ENCODE measurements around the gene NRXN3. TPM values are rescaled to one million over a fixed set of nuclear protein-coding genes. Genes with fewer than 3 reads are reported as not detected.

NRXN3 gene
- polyA plus RNA-seq, 1 donor (not counting 4 experiments of a cell fraction or from before 2014, with no cell fraction given) = 0.89 TPM

DNA sequence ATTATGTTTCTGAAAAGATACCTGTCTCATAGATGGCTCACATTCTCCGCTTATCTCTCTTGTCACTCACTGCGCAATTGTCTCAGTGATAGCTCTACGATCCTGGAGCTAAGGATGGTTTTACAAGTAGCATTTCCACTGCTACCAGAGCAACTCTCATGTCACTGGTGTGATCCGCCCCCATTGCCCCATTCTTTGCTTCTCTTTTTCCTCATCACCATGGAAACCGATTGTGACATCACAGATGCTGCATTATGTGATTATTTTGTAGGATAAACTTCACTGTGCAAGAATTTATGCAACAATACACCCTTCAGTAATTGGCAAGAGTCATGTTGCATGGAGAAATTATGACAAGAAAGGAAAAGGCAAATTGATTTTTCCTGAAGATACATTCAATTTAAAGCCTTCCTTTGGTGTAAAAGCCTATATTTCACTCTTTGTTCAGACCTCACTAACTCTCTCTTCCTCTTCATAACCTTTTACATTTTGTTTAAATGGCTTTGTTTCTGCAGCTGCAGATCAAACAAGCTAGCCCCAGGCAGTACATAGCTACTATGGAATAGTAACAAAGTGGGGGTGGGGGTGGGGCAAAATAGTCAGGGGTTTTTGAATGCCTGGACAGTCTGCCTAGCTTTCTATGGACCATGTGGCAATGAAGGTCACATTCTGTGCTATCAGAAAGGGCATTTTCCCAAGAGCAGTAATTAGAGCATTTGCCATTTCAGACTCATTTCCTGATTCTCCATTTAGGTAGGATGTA, 539.8 kb downstream of the NRXN3 start:
- Histone ChIP-seq H3K9ac (ENCODE audit: control insufficient read depth, extremely low read depth, insufficient read depth, low read length) (no peak overlapping the region), H3K9me1 (ENCODE audit: control insufficient read depth, extremely low read depth, insufficient read depth, low read length) (no peaks in the 10 kb centered on the region), H3K4me1 (ENCODE audit: control insufficient read depth, extremely low read depth, insufficient read depth, low read length) (no peaks in the 10 kb centered on the region), H3K4me2 (ENCODE audit: control insufficient read depth, extremely low read depth, insufficient read depth, low read depth, low read length) (no peak overlapping the region), H3K9me3 (ENCODE audit: control insufficient read depth, low read depth, low read length) (peaks cover 2% of the 10 kb centered on the region), H3K27ac (ENCODE audit: control insufficient read depth, insufficient read depth, low read length) (no peak overlapping the region), H3K36me3 (ENCODE audit: control insufficient read depth in 2 of 2, extremely low read depth in 1 of 2, insufficient read depth in 2 of 2, low read length in 2 of 2) (no peaks in the 10 kb centered on the region), H3K79me2 (ENCODE audit: control insufficient read depth, insufficient read depth, low read length) (no peaks in the 10 kb centered on the region), H3K4me3 (ENCODE audit: control insufficient read depth in 2 of 3, extremely low read depth in 1 of 3, insufficient read depth in 2 of 3, low read depth in 1 of 3, low read length in 3 of 3) (no peak overlapping the region), H3K27me3 (ENCODE audit: control insufficient read depth, extremely low read depth, insufficient read depth, low read length) (no peaks in the 10 kb centered on the region), H4K20me1 (ENCODE audit: control insufficient read depth, extremely low read depth, insufficient read depth, low read length) (no peaks in the 10 kb centered on the region), H2AFZ (ENCODE audit: control insufficient read depth, low read length) (no peak overlapping the region)
- FAIRE-seq (no peak), DNase-seq (ENCODE audit: low read depth, low spot score) (no peak)
- TF ChIP-seq EZH2 (IDR thresholded peaks at IDR 0.05; ENCODE audit: low read length) = no peak
- TF ChIP-seq, protein P1, sequence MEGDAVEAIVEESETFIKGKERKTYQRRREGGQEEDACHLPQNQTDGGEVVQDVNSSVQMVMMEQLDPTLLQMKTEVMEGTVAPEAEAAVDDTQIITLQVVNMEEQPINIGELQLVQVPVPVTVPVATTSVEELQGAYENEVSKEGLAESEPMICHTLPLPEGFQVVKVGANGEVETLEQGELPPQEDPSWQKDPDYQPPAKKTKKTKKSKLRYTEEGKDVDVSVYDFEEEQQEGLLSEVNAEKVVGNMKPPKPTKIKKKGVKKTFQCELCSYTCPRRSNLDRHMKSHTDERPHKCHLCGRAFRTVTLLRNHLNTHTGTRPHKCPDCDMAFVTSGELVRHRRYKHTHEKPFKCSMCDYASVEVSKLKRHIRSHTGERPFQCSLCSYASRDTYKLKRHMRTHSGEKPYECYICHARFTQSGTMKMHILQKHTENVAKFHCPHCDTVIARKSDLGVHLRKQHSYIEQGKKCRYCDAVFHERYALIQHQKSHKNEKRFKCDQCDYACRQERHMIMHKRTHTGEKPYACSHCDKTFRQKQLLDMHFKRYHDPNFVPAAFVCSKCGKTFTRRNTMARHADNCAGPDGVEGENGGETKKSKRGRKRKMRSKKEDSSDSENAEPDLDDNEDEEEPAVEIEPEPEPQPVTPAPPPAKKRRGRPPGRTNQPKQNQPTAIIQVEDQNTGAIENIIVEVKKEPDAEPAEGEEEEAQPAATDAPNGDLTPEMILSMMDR (optimal IDR thresholded peaks at IDR 0.05 in 1 of 3, IDR thresholded peaks at IDR 0.05 in 1 of 3, conservative IDR thresholded peaks at IDR 0.05 in 1 of 3; ENCODE audit: extremely low read depth in 1 of 3, insufficient read depth in 2 of 3, low read length in 3 of 3) = no peak
- dilution Hi-C loops (cut with MboI; ENCODE audit: extremely low pct_ligation_motif_present, low sequenced_read_pairs) = no loop called here

DNA sequence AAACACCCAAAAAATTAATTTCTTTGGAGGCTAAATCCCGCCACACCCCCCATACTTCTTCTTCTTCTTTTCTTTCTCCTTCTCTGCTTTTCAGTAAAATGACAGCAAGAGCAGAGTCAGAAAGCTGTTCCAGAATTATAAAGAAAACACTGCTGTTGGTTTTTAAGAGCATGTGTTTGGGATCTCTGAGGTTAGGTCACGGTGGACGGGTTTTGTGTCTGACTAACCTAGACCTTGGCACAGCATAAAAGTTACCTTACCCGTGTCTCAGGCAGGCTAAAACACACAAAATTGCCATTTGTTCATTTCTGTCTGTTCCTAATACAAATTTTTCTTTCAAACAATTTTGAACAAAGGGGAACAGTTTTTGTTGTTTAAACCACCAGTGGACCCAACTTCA, 540.8 kb downstream of the NRXN3 start:
- H3K79me2 ChIP-seq (ENCODE audit: control insufficient read depth, insufficient read depth, low read length) = no peaks in the 10 kb centered on the region
- H3K9ac ChIP-seq (ENCODE audit: control insufficient read depth, extremely low read depth, insufficient read depth, low read length) = no peak overlapping the region
- dilution Hi-C loops (cut with MboI; ENCODE audit: extremely low pct_ligation_motif_present, low sequenced_read_pairs) = no loop called here
- H3K9me3 ChIP-seq (ENCODE audit: control insufficient read depth, low read depth, low read length) = peaks cover 2% of the 10 kb centered on the region
- FAIRE-seq (no peak), DNase-seq (ENCODE audit: low read depth, low spot score) (no peak)
- no peaks in the 10 kb centered on the region for H3K9me1 ChIP-seq (ENCODE audit: control insufficient read depth, extremely low read depth, insufficient read depth, low read length)
- H3K36me3 ChIP-seq (ENCODE audit: control insufficient read depth in 2 of 2, extremely low read depth in 1 of 2, insufficient read depth in 2 of 2, low read length in 2 of 2) = no peaks in the 10 kb centered on the region
- H3K4me3 ChIP-seq (ENCODE audit: control insufficient read depth in 2 of 3, extremely low read depth in 1 of 3, insufficient read depth in 2 of 3, low read depth in 1 of 3, low read length in 3 of 3) = no peak overlapping the region
- no peaks in the 10 kb centered on the region for H3K4me1 ChIP-seq (ENCODE audit: control insufficient read depth, extremely low read depth, insufficient read depth, low read length)
- H3K27ac ChIP-seq (ENCODE audit: control insufficient read depth, insufficient read depth, low read length) = no peak overlapping the region
- H3K27me3 ChIP-seq (ENCODE audit: control insufficient read depth, extremely low read depth, insufficient read depth, low read length) = no peaks in the 10 kb centered on the region
- no peak overlapping the region for H2AFZ ChIP-seq (ENCODE audit: control insufficient read depth, low read length)
- no peak overlapping the region for H3K4me2 ChIP-seq (ENCODE audit: control insufficient read depth, extremely low read depth, insufficient read depth, low read depth, low read length)
- no peaks in the 10 kb centered on the region for H4K20me1 ChIP-seq (ENCODE audit: control insufficient read depth, extremely low read depth, insufficient read depth, low read length)
- TF ChIP-seq, protein P1 (optimal IDR thresholded peaks at IDR 0.05 in 1 of 3, IDR thresholded peaks at IDR 0.05 in 1 of 3, conservative IDR thresholded peaks at IDR 0.05 in 1 of 3; ENCODE audit: extremely low read depth in 1 of 3, insufficient read depth in 2 of 3, low read length in 3 of 3) = no peak
- no peak for TF ChIP-seq EZH2 (IDR thresholded peaks at IDR 0.05; ENCODE audit: low read length)
